Parathyroid adenoma (tissue), 2 donors: Measurements from ENCODE around the gene PPP4R4.

Source experiments
- H2AFZ ChIP-seq: fragments of 300-600 bp; sonication (generic); one replicate; pipeline ENCODE4 v1.7.0; 2017; ENCODE audit warnings: antibody characterized with exemption, mild to moderate bottlenecking
- H3K27ac ChIP-seq: fragments of 300-600 bp; sonication (generic); one replicate; pipeline ENCODE4 v1.7.0; 2017
- H3K27me3 ChIP-seq: fragments of 300-600 bp; sonication (generic); one replicate; pipeline ENCODE4 v1.7.0; 2017; ENCODE audit warnings: low read length; ENCODE audit not compliant: control insufficient read depth, insufficient read depth
- H3K36me3 ChIP-seq: fragments of 300-600 bp; sonication (generic); one replicate; pipeline ENCODE4 v1.7.0; 2017; ENCODE audit warnings: low read length; ENCODE audit not compliant: control insufficient read depth, insufficient read depth
- H3K4me1 ChIP-seq: fragments of 300-600 bp; sonication (generic); one replicate; pipeline ENCODE4 v1.7.0; 2017; ENCODE audit warnings: control low read depth
- H3K4me2 ChIP-seq: fragments of 300-600 bp; sonication (generic); one replicate; pipeline ENCODE4 v1.7.0; 2017; ENCODE audit warnings: low read length
- H3K4me3 ChIP-seq: fragments of 300-600 bp; sonication (generic); one replicate; pipeline ENCODE4 v1.7.0; 2017; ENCODE audit warnings: low read depth, low read length
- H3K79me2 ChIP-seq: fragments of 300-600 bp; sonication (generic); one replicate; pipeline ENCODE4 v1.7.0; 2017; ENCODE audit warnings: control low read depth
- H3K9ac ChIP-seq: fragments of 300-600 bp; sonication (generic); one replicate; pipeline ENCODE4 v1.7.0; 2017; ENCODE audit warnings: mild to moderate bottlenecking
- H3K9me3 ChIP-seq: fragments of 300-600 bp; sonication (generic); one replicate; pipeline ENCODE4 v1.7.0; 2017; ENCODE audit warnings: low read length; ENCODE audit not compliant: control insufficient read depth
- TF ChIP-seq, protein P1 (sequence below): fragments of 300-600 bp; sonication (generic); IDR thresholded peaks from one replicate; pipeline ENCODE4 v1.7.0; 2017; ENCODE audit warnings: antibody characterized with exemption, mild to moderate bottlenecking
- donor health status: primary hyperparathyroidism.

Gene PPP4R4

DNA sequence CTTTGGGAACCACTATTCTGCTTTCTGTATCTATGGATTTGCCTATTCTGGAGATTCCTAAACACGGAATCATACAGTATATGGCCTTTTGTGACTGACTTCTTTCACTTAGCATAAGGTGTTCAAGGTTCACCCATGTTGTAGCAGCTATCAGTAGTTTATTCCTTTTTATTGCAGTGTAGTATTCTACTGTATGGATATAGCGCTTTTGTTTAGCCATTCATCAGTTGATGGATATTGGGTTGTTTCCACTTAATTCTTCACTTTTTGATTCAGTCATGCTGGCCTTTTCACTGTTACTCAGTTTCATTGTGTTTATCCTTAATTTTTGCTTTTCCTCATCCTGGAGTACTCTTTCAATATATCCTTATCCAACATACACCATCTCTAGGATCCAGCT lies 5.1 kb downstream of the PPP4R4 start:
- H3K9me3 ChIP-seq = no peaks in the 10 kb centered on the region
- peaks cover 3% of the 10 kb centered on the region for H3K79me2 ChIP-seq
- H2AFZ ChIP-seq = no peak overlapping the region
- no peaks in the 10 kb centered on the region for H3K27me3 ChIP-seq
- H3K9ac ChIP-seq = no peak overlapping the region
- TF ChIP-seq, protein P1, sequence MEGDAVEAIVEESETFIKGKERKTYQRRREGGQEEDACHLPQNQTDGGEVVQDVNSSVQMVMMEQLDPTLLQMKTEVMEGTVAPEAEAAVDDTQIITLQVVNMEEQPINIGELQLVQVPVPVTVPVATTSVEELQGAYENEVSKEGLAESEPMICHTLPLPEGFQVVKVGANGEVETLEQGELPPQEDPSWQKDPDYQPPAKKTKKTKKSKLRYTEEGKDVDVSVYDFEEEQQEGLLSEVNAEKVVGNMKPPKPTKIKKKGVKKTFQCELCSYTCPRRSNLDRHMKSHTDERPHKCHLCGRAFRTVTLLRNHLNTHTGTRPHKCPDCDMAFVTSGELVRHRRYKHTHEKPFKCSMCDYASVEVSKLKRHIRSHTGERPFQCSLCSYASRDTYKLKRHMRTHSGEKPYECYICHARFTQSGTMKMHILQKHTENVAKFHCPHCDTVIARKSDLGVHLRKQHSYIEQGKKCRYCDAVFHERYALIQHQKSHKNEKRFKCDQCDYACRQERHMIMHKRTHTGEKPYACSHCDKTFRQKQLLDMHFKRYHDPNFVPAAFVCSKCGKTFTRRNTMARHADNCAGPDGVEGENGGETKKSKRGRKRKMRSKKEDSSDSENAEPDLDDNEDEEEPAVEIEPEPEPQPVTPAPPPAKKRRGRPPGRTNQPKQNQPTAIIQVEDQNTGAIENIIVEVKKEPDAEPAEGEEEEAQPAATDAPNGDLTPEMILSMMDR = no peak
- no peak overlapping the region for H3K4me3 ChIP-seq
- no peaks in the 10 kb centered on the region for H3K36me3 ChIP-seq
- no peak overlapping the region for H3K27ac ChIP-seq
- no peaks in the 10 kb centered on the region for H3K4me1 ChIP-seq
- no peak overlapping the region for H3K4me2 ChIP-seq

DNA sequence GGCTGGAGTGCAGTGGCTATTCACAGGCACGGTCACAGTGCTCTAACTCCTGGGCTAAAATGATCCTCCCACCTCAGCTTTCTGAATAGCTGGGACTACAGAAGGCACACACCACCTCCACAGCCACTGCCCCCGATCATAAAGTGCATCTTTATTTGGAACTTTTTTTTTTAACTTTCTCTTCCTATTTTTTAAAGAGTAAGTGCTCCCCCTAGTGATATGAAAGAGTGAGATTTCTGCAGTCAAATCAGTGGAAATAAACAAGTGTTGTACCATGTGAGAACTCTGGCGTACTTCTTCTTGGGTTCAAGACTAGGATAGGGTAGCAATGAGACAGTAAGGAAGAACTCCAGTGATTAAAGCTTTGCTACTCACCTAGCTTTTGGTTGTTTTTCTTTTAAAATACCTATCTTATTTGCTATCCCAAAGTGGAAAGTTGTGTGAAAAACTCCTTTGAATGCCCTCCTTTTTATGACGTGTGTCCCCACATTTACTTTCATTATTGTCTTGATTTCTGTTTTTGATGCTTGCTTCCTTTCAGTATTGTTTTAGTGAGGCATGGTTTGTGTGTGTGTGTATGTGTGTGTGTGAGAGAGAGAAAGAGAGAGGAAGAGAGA lies 6.6 kb downstream of the PPP4R4 start:
- Histone ChIP-seq H3K4me3 (no peak overlapping the region), H2AFZ (peak overlapping the region; percentile 27), H3K79me2 (peaks cover 3% of the 10 kb centered on the region), H3K4me2 (no peak overlapping the region), H3K36me3 (no peaks in the 10 kb centered on the region), H3K27me3 (no peaks in the 10 kb centered on the region), H3K27ac (no peak overlapping the region), H3K4me1 (no peaks in the 10 kb centered on the region), H3K9ac (no peak overlapping the region), H3K9me3 (no peaks in the 10 kb centered on the region)
- TF ChIP-seq, protein P1 = peak; percentile 71

DNA sequence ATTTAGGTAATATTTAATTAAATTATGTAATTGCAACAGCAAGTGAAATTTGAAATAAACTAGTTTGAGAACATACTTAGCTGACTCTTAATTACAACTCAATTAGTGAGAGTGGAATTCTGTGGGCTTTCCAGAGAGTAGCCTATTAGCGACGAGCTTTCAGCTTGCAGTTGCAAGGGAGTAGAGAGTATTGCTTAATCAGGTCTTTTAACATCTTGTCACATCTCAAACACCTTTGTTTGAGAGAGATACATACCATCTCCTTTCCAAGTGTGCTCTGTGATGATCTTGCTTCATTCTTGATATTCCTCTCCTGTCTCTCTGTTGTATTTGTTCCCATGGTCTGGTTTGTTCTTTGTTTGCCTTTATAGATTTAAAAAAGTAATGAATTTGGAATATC lies 7.7 kb downstream of the PPP4R4 start:
- no peaks in the 10 kb centered on the region for H3K4me1 ChIP-seq

DNA sequence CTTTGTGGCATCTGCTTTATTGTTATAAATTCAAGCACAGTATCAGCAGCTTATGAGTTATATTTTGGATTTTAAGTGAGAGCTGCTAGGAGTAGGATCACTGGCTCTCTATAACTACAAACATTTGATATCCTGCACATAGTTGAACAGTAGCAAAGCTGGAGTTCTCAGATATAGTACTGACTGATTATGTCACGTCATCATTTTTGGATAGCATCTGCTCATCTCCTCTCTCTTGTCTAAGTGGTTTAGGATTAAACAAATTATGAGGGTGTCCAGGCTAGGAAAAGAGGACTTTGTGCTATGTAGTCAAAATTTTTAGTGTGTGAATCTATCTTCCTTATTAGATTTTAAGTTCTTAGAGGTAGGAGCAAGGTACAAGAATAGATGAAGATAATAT lies 18.4 kb downstream of the PPP4R4 start:
- Histone ChIP-seq H2AFZ (no peak overlapping the region), H3K9me3 (no peaks in the 10 kb centered on the region), H3K9ac (no peak overlapping the region), H3K79me2 (no peaks in the 10 kb centered on the region), H3K27ac (no peak overlapping the region), H3K4me1 (no peaks in the 10 kb centered on the region), H3K36me3 (no peaks in the 10 kb centered on the region), H3K4me2 (no peak overlapping the region), H3K27me3 (no peaks in the 10 kb centered on the region), H3K4me3 (no peak overlapping the region)
- TF ChIP-seq, protein P1 = no peak

More for the DNA sequence above, 7.7 kb downstream of the PPP4R4 start:
- no peak overlapping the region for H3K4me2 ChIP-seq
- H3K36me3 ChIP-seq = no peaks in the 10 kb centered on the region
- no peaks in the 10 kb centered on the region for H3K9me3 ChIP-seq
- TF ChIP-seq, protein P1 = no peak
- H2AFZ ChIP-seq = no peak overlapping the region
- H3K27me3 ChIP-seq = no peaks in the 10 kb centered on the region
- H3K27ac ChIP-seq = no peak overlapping the region
- peaks cover 3% of the 10 kb centered on the region for H3K79me2 ChIP-seq
- H3K4me3 ChIP-seq = no peak overlapping the region
- no peak overlapping the region for H3K9ac ChIP-seq

DNA sequence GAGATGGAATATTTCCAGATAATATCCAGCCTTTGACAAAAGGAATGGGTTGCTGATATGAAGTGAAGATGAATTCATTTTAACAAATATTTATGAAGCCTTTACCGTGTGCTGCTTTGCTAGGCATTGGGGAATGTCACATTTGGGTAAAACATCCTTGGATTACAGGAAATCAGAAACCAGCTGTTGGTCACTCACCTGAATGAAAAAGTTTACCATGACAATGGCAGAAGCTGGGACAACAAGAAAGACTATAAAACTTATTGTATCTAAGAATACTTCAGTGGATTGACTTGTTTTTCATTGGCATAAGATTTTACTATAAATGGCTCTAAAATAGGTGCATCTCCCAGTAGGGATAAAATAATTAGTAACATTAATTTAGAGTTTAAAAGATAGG lies 19.7 kb downstream of the PPP4R4 start:
- Histone ChIP-seq H3K27ac (no peak overlapping the region), H3K4me3 (no peak overlapping the region), H3K79me2 (peaks cover 1% of the 10 kb centered on the region), H3K4me1 (no peaks in the 10 kb centered on the region), H3K4me2 (no peak overlapping the region), H3K36me3 (no peaks in the 10 kb centered on the region), H2AFZ (no peak overlapping the region), H3K9ac (no peak overlapping the region), H3K27me3 (no peaks in the 10 kb centered on the region), H3K9me3 (no peaks in the 10 kb centered on the region)
- TF ChIP-seq, protein P1 = no peak
